Activated CD4-positive, alpha-beta T cell treated with anti-CD3 and anti-CD28 coated beads, Interleukin-2, Interleukin-4, amounts not matched to agents 100 ng/mL and 50 ng/mL, durations not matched to agents 16 hours and 8 hours (primary cell): ENCODE measurements around the gene TARM1.
"Not testable (repeated sequence)": the region's sequence is repeated elsewhere in the genome, so short reads cannot be mapped to it uniquely, and the experiment has no call there.

Experiments used
- DNase-seq: peaks from one replicate; pipeline ENCODE4 v3.0.0-alpha.2; 2020; ENCODE audit warnings: low spot score

The TARM1 gene

GRCh38 chr19:54099903-54100255 lies 18.7 kb upstream of the TARM1 start:
- not testable (repeated sequence) for DNase-seq

- DNase-seq: no peak
Observed at GRCh38 chr19:54099190-54099902, 18.2 kb upstream of the TARM1 start.

- DNase-seq: peak; percentile 29
Observed at GRCh38 chr19:54096617-54097106, 15.5 kb upstream of the TARM1 start.

- peak; percentile 28 for DNase-seq
Observed at GRCh38 chr19:54095859-54096616, 14.9 kb upstream of the TARM1 start.

- DNase-seq: no peak
Observed at GRCh38 chr19:54095136-54095858, 14.1 kb upstream of the TARM1 start.

GRCh38 chr19:54094426-54095000 lies 13.3 kb upstream of the TARM1 start:
- DNase-seq: no peak

- no peak for DNase-seq
Observed at GRCh38 chr19:54084410-54084809, 3.2 kb upstream of the TARM1 start.

- DNase-seq: no peak
Observed at GRCh38 chr19:54077334-54077733, 3.8 kb downstream of the TARM1 start.

GRCh38 chr19:54074851-54075250 lies 6.3 kb downstream of the TARM1 start:
- no peak for DNase-seq

GRCh38 chr19:54073829-54074228 lies 7.3 kb downstream of the TARM1 start:
- no peak for DNase-seq

GRCh38 chr19:54069470-54069869 lies 11.7 kb downstream of the TARM1 start:
- no peak for DNase-seq

GRCh38 chr19:54063350-54064116 lies 17.6 kb downstream of the TARM1 start, which contains the start of gene VSTM1:
Gene VSTM1 (minus strand): TSS chr19:54063897. CDS start chr19:54063777, 120 bp downstream.
- DNase-seq: no peak

- DNase-seq: no peak
Observed at GRCh38 chr19:54062643-54063042, 18.5 kb downstream of the TARM1 start.

GRCh38 chr19:54047616-54048015 lies 33.5 kb downstream of the TARM1 start:
- DNase-seq: no peak

GRCh38 chr19:54045771-54046170 lies 35.4 kb downstream of the TARM1 start:
- DNase-seq: no peak

- no peak for DNase-seq
Observed at GRCh38 chr19:54042989-54043388, 38.2 kb downstream of the TARM1 start.

GRCh38 chr19:54041969-54042606 lies 39.1 kb downstream of the TARM1 start:
- no peak for DNase-seq

- no peak for DNase-seq
Observed at GRCh38 chr19:54040003-54040402, 41.2 kb downstream of the TARM1 start.

GRCh38 chr19:54036542-54036941 lies 44.6 kb downstream of the TARM1 start:
- DNase-seq: not testable (repeated sequence)

GRCh38 chr19:54035215-54036178 lies 45.7 kb downstream of the TARM1 start:
- no peak for DNase-seq
